IMR-90 (cell line): ENCODE data around the gene ARHGAP24. TPM values are rescaled to one million over a fixed set of nuclear protein-coding genes. Genes with fewer than 3 reads are reported as not detected.

Source experiments
- ATAC-seq: fragments of 200-7000 bp; cut with Tn5 transposase; 2 replicates; pipeline ENCODE4 v1.9.1; 2020; ENCODE audit warnings: low read depth, mild to moderate bottlenecking, moderate library complexity
- BruUV-seq: library from RNA; stranded (reverse); fragments of 400-500 nt; replicated peaks from 2 replicates; lab custom pipeline; 2021; lab: Mats Ljungman, UMichigan
- CTCF ChIA-PET: fragments of 300-600 bp; formaldehyde crosslinking; extraction: SDS; loops from one replicate; lab custom pipeline; 2021; ENCODE audit warnings: antibody characterized with exemption; lab: Yijun Ruan, JAX
- POLR2A ChIA-PET: fragments of 300-600 bp; sonication (Branson Sonifier 250); formaldehyde crosslinking; loops from one replicate; lab custom pipeline; 2022; ENCODE audit warnings: antibody characterized with exemption; ENCODE audit not compliant: unreplicated experiment; lab: Charles Lee
- DNase-seq: peaks from one replicate; pipeline ENCODE4 v3.0.0; 2013
- H2AFZ ChIP-seq: replicated peaks from 2 replicates; pipeline ENCODE3; 2013; ENCODE audit warnings: low read length, mild to moderate bottlenecking; ENCODE audit not compliant: poor library complexity
- H2AK5ac ChIP-seq: 2 replicates; pipeline ENCODE4 v1.6.1; 2013; ENCODE audit warnings: low read depth, low read length, inconsistent platforms
- H2AK9ac ChIP-seq: replicated peaks from 2 replicates; pipeline ENCODE3; 2013; ENCODE audit warnings: mild to moderate bottlenecking, low read depth, low read length, moderate library complexity; ENCODE audit not compliant: poor library complexity
- H2BK120ac ChIP-seq: 2 replicates; pipeline ENCODE4 v1.6.1; 2013; ENCODE audit warnings: low read depth, low read length, inconsistent platforms
- H2BK15ac ChIP-seq: 3 replicates; pipeline ENCODE4 v1.6.1; 2013; ENCODE audit warnings: low read depth, low read length, inconsistent platforms
- H2BK20ac ChIP-seq: 2 replicates; pipeline ENCODE4 v1.6.1; 2013; ENCODE audit warnings: low read depth, mild to moderate bottlenecking, inconsistent platforms, low read length, moderate library complexity
- H2BK5ac ChIP-seq: 2 replicates; pipeline ENCODE4 v1.6.1; 2013; ENCODE audit warnings: mild to moderate bottlenecking, low read depth, low read length, inconsistent platforms; ENCODE audit not compliant: poor library complexity, severe bottlenecking
- H3K14ac ChIP-seq: replicated peaks from 2 replicates; pipeline ENCODE4 v1.6.1; 2013; ENCODE audit warnings: low read depth, low read length, inconsistent platforms
- H3K18ac ChIP-seq: 2 replicates; pipeline ENCODE4 v1.6.1; 2013; ENCODE audit warnings: low read depth, low read length, control low read depth
- H3K23ac ChIP-seq: 2 replicates; pipeline ENCODE4 v1.6.1; 2013; ENCODE audit warnings: low read depth, low read length, inconsistent platforms
- H3K27ac ChIP-seq: 2 replicates; pipeline ENCODE4 v1.5.1; 2013; ENCODE audit warnings: mild to moderate bottlenecking, control low read depth, low read length; ENCODE audit not compliant: insufficient read depth
- H3K27me3 ChIP-seq: 2 replicates; pipeline ENCODE4 v1.6.1; 2013; ENCODE audit warnings: low read length; ENCODE audit not compliant: control insufficient read depth, insufficient read depth
- H3K36me3 ChIP-seq: 2 replicates; pipeline ENCODE4 v1.6.1; 2013; ENCODE audit warnings: low read length, mixed read lengths; ENCODE audit not compliant: control insufficient read depth, insufficient read depth
- H3K4ac ChIP-seq: 2 replicates; pipeline ENCODE4 v1.6.1; 2013; ENCODE audit warnings: low read depth, low read length, inconsistent platforms
- H3K4me1 ChIP-seq: 2 replicates; pipeline ENCODE4 v1.6.1; 2013; ENCODE audit warnings: low read length, mixed read lengths; ENCODE audit not compliant: control insufficient read depth, insufficient read depth
- H3K4me2 ChIP-seq: 2 replicates; pipeline ENCODE4 v1.6.1; 2013; ENCODE audit warnings: low read depth, mild to moderate bottlenecking, control low read depth, low read length, moderate library complexity
- H3K4me3 ChIP-seq: 2 replicates; pipeline ENCODE4 v1.5.1; 2013; ENCODE audit warnings: low read depth, mild to moderate bottlenecking, control low read depth, low read length, moderate library complexity; ENCODE audit not compliant: insufficient read depth
- H3K56ac ChIP-seq: 2 replicates; pipeline ENCODE4 v1.6.1; 2013; ENCODE audit warnings: low read length, inconsistent platforms; ENCODE audit not compliant: insufficient read depth; ENCODE audit errors: extremely low read depth
- H3K79me1 ChIP-seq, 2 experiments: 2 replicates each; pipeline ENCODE4 v1.6.1; 2013; ENCODE audit warnings: low read length in 2 of 2, inconsistent platforms in 1 of 2, low read depth in 1 of 2
- H3K9ac ChIP-seq: 2 replicates; pipeline ENCODE4 v1.6.1; 2013; ENCODE audit warnings: low read depth, low read length, control low read depth
- H3K9me1 ChIP-seq: 2 replicates; pipeline ENCODE4 v1.6.1; 2013; ENCODE audit warnings: low read length, inconsistent platforms; ENCODE audit not compliant: insufficient read depth
- H3K9me3 ChIP-seq: 2 replicates; pipeline ENCODE4 v1.6.1; 2013; ENCODE audit warnings: low read length; ENCODE audit not compliant: control insufficient read depth, insufficient read depth
- H4K20me1 ChIP-seq: 2 replicates; pipeline ENCODE4 v1.6.1; 2013; ENCODE audit warnings: low read length, inconsistent platforms; ENCODE audit not compliant: insufficient read depth
- H4K5ac ChIP-seq: 2 replicates; pipeline ENCODE4 v1.6.1; 2013; ENCODE audit warnings: mild to moderate bottlenecking, low read depth, low read length, control low read depth
- H4K8ac ChIP-seq, 2 experiments: 2 replicates each; pipeline ENCODE4 v1.6.1; 2013; ENCODE audit warnings: low read depth in 2 of 2, low read length in 2 of 2, control low read depth in 1 of 2, inconsistent platforms in 1 of 2
- H4K91ac ChIP-seq: 2 replicates; pipeline ENCODE4 v1.6.1; 2013; ENCODE audit warnings: low read depth, low read length, inconsistent platforms; ENCODE audit not compliant: insufficient read depth
- BHLHE40 ChIP-seq: fragments of 150-350 bp; IDR thresholded peaks from 2 replicates; pipeline ENCODE4 v1.6.1; 2016; ENCODE audit warnings: mild to moderate bottlenecking, low read depth, low read length
- CEBPB ChIP-seq: IDR thresholded peaks from 2 replicates; pipeline ENCODE4 v1.6.1; 2012; ENCODE audit warnings: low read depth, low read length, improper control_type of control experiment
- CHD1 ChIP-seq: IDR thresholded peaks from 2 replicates; pipeline ENCODE4 v1.6.1; 2012; ENCODE audit warnings: low read depth, low read length, improper control_type of control experiment
- ELK1 ChIP-seq: fragments of 150-350 bp; IDR thresholded peaks from 2 replicates; pipeline ENCODE4 v1.6.1; 2016; ENCODE audit warnings: low read depth, mild to moderate bottlenecking, low read length, moderate library complexity, borderline replicate concordance
- FOS ChIP-seq: fragments of 150-350 bp; IDR thresholded peaks from 2 replicates; pipeline ENCODE4 v1.6.1; 2016; ENCODE audit warnings: low read depth, low read length
- MAFK ChIP-seq: IDR thresholded peaks from 2 replicates; pipeline ENCODE4 v1.6.1; 2012; ENCODE audit warnings: low read depth, low read length, improper control_type of control experiment
- MAZ ChIP-seq: IDR thresholded peaks from 2 replicates; pipeline ENCODE4 v1.6.1; 2012; ENCODE audit warnings: low read depth, mild to moderate bottlenecking, low read length, improper control_type of control experiment, moderate library complexity, borderline replicate concordance
- MXI1 ChIP-seq: IDR thresholded peaks from 2 replicates; pipeline ENCODE4 v1.6.1; 2012; ENCODE audit warnings: low read depth, mild to moderate bottlenecking, low read length, moderate library complexity, borderline replicate concordance
- NFE2L2 ChIP-seq: fragments of 150-350 bp; IDR thresholded peaks from 2 replicates; pipeline ENCODE4 v1.6.1; 2016; ENCODE audit warnings: low read depth, mild to moderate bottlenecking, low read length
- POLR2A ChIP-seq: IDR thresholded peaks from 2 replicates; pipeline ENCODE4 v1.6.1; 2012; ENCODE audit warnings: mild to moderate bottlenecking, low read depth, low read length
- RAD21 ChIP-seq: IDR thresholded peaks from 2 replicates; pipeline ENCODE4 v1.6.1; 2012; ENCODE audit warnings: low read length, improper control_type of control experiment
- RCOR1 ChIP-seq: IDR thresholded peaks from 2 replicates; pipeline ENCODE4 v1.6.1; 2012; ENCODE audit warnings: mild to moderate bottlenecking, low read length, improper control_type of control experiment; ENCODE audit not compliant: insufficient replicate concordance
- RFX5 ChIP-seq: IDR thresholded peaks from 2 replicates; pipeline ENCODE4 v1.8.0; 2012; ENCODE audit warnings: low read depth, mild to moderate bottlenecking, low read length, moderate library complexity
- SMC3 ChIP-seq: fragments of 150-350 bp; IDR thresholded peaks from 2 replicates; pipeline ENCODE4 v1.6.1; 2016; ENCODE audit warnings: low read depth, mild to moderate bottlenecking, antibody characterized with exemption, low read length, moderate library complexity
- dilution Hi-C: fragments of 300-500 bp; cut with HindIII; formaldehyde crosslinking; loops from one replicate; pipeline ENCODE4 v1.14.3; 2018; ENCODE audit warnings: low sequenced_read_pairs; ENCODE audit not compliant: unreplicated experiment
- in situ Hi-C: fragments of 300-500 bp; cut with MboI; formaldehyde crosslinking; loops from 3 replicates; pipeline ENCODE4 v1.14.3; 2019; ENCODE audit warnings: low sequenced_read_pairs, inconsistent platforms, mixed read lengths
- intact Hi-C: fragments of 100-400 bp; cut with micrococcal nuclease; formaldehyde crosslinking; loops from 2 replicates; pipeline ENCODE4 v1.10.0; 2022
- polyA plus RNA-seq, 3 experiments: library from polyadenylated mRNA; depleted of rRNA; stranded (reverse); fragments of >200 nt; gene quantifications; 2 replicates each; pipeline ENCODE4 v1.2.3, GENCODE V29; 2012; ENCODE audit warnings: low replicate concordance in 1 of 3
- total RNA-seq: library from RNA; depleted of rRNA; stranded (reverse); fragments of >200 nt; gene quantifications from 2 replicates; pipeline ENCODE4 v1.2.3, GENCODE V29; 2012
- TF ChIP-seq, protein P1 (sequence below): fragments of 150-350 bp; IDR thresholded peaks from 2 replicates; pipeline ENCODE4 v1.6.1; 2017; ENCODE audit warnings: mild to moderate bottlenecking, antibody characterized with exemption, low read length, low read depth
- TF ChIP-seq, protein P2 (sequence below): conservative IDR thresholded peaks from 2 replicates; pipeline ENCODE4 v1.5.1; 2012; ENCODE audit warnings: mild to moderate bottlenecking, low read depth, low read length, improper control_type of control experiment

Gene ARHGAP24
- total and polyA plus RNA-seq, 2 of the 4 experiments (the other 2 are of a cell fraction) = 11.9 to 24.0 TPM

DNA sequence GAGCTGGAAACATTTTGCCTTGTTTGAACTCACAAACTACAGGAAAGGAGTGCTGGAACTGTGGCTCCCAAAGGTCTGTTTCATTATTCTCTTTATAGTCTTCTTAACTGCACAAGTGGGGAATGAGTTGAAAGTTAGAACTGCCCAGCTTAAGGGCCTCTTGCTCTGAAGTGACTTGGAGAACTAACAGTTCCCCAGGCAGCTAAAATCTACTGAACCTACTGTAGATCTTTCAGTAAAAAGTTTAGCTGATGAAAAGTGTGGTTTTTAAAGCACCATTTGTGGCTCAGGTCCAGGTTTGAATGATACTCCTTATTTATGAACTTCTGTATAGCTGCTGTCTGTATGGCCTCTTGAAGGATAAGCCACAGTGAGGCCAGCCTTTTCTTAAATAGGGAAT lies 531.1 kb downstream of the ARHGAP24 start:
- CTCF ChIA-PET = interaction anchor here (0.6 kb wide), 1 partner anchor 38 kb away, joined by 3 read pairs; no protein-coding TSS in a partner anchor
- H3K27ac ChIP-seq = no peak overlapping the region
- no peaks in the 10 kb centered on the region for H3K36me3 ChIP-seq
- H2AK9ac ChIP-seq = no peak overlapping the region
- no peak overlapping the region for H4K5ac ChIP-seq
- H4K8ac ChIP-seq = no peak overlapping the region
- H3K4me3 ChIP-seq = no peak overlapping the region
- H3K9me3 ChIP-seq = no peaks in the 10 kb centered on the region
- H2AFZ ChIP-seq = no peak overlapping the region
- no peaks in the 10 kb centered on the region for H4K20me1 ChIP-seq
- H2BK15ac ChIP-seq = no peak overlapping the region
- no peak overlapping the region for H3K4ac ChIP-seq
- no peak overlapping the region for H4K91ac ChIP-seq
- no peak overlapping the region for H3K14ac ChIP-seq
- H3K23ac ChIP-seq = no peak overlapping the region
- H2BK5ac ChIP-seq = no peak overlapping the region
- DNase-seq (no peak), ATAC-seq (no peak)
- no peak overlapping the region for H3K56ac ChIP-seq
- BruUV-seq = no TSS peak
- peaks cover 2% of the 10 kb centered on the region; the same call in 1 of the 2 replicates for H3K9me1 ChIP-seq
- intact Hi-C loops (no loop called here), dilution Hi-C loops (no loop called here), in situ Hi-C loops (no loop called here)
- POLR2A ChIA-PET = no interaction called here
- no peak overlapping the region for H2BK20ac ChIP-seq
- no peak overlapping the region for H2AK5ac ChIP-seq
- H3K79me1 ChIP-seq = no peaks in the 10 kb centered on the region
- H3K27me3 ChIP-seq = no peaks in the 10 kb centered on the region
- no peak overlapping the region for H3K4me2 ChIP-seq
- H3K4me1 ChIP-seq = no peaks in the 10 kb centered on the region; the same call in 1 of the 2 replicates
- no peak overlapping the region for H3K9ac ChIP-seq
- no peak overlapping the region for H2BK120ac ChIP-seq
- no peak overlapping the region for H3K18ac ChIP-seq
- TF ChIP-seq NFE2L2 (no peak), RAD21 (no peak), MAZ (no peak), SMC3 (no peak), MAFK (no peak), RFX5 (no peak), RCOR1 (no peak), FOS (no peak), POLR2A (no peak), CEBPB (no peak), ELK1 (no peak), CHD1 (no peak), BHLHE40 (no peak), MXI1 (no peak)
- TF ChIP-seq, protein P1, sequence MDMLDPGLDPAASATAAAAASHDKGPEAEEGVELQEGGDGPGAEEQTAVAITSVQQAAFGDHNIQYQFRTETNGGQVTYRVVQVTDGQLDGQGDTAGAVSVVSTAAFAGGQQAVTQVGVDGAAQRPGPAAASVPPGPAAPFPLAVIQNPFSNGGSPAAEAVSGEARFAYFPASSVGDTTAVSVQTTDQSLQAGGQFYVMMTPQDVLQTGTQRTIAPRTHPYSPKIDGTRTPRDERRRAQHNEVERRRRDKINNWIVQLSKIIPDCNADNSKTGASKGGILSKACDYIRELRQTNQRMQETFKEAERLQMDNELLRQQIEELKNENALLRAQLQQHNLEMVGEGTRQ = no peak
- TF ChIP-seq, protein P2, sequence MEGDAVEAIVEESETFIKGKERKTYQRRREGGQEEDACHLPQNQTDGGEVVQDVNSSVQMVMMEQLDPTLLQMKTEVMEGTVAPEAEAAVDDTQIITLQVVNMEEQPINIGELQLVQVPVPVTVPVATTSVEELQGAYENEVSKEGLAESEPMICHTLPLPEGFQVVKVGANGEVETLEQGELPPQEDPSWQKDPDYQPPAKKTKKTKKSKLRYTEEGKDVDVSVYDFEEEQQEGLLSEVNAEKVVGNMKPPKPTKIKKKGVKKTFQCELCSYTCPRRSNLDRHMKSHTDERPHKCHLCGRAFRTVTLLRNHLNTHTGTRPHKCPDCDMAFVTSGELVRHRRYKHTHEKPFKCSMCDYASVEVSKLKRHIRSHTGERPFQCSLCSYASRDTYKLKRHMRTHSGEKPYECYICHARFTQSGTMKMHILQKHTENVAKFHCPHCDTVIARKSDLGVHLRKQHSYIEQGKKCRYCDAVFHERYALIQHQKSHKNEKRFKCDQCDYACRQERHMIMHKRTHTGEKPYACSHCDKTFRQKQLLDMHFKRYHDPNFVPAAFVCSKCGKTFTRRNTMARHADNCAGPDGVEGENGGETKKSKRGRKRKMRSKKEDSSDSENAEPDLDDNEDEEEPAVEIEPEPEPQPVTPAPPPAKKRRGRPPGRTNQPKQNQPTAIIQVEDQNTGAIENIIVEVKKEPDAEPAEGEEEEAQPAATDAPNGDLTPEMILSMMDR = no peak
